Measurements from ENCODE around the gene C13orf46. TPM values are rescaled to one million over a fixed set of nuclear protein-coding genes. Genes with fewer than 3 reads are reported as not detected.

The C13orf46 gene
- total RNA-seq, 1 experiment from 2014 or later: 0.07 TPM

DNA sequence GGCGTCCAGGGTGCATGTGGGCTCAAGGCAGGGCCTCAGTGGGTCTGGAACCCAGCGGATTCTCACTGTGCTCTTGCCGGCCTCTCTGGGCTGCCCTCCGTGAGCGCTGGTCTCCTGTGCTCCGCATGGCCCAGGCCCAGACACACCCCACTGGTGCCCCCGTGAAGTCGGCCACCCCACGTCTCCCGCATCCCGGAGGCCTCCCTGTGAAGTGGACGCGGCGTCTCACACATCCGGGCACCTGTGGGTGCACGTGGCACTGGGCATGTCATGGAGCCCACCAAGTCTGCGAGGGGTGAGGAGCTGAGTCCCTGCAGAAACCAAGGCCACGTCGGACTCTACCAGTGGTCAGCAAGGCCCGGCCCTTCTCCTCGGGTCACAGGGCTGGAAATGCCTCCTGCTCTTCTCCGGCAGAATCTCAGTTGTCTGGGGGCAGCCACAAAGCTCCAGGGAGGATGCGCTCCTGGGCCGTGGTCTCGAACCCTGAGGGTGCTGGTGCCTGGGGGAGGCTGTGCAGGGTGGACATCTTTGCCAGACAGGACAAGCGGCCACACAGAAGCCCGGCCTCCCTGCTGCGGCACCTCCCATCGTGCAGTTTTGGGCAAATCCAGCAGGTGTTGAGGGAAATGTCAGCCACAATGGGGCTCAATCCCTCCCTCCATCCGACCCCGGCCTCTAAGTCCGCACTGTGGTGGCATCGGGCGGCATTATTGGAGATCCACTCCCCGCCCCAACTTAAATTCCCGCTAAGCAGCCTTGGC, 2.2 kb downstream of the C13orf46 start:
- Histone ChIP-seq H3K4me3 (ENCODE audit: low read length) (no peak overlapping the region), H3K27ac (ENCODE audit: low read length) (peak overlapping the region; percentile 82), H3K9ac (ENCODE audit: low read length) (peak overlapping the region; percentile 49; the same call in 1 of the 2 replicates), H4K20me1 (ENCODE audit: low read length) (no peaks in the 10 kb centered on the region), H3K9me3 (ENCODE audit: low read length) (no peaks in the 10 kb centered on the region), H3K4me2 (ENCODE audit: low read length) (peak overlapping the region; percentile 71), H3K4me1 (ENCODE audit: insufficient read depth, low read length) (peaks cover 24% of the 10 kb centered on the region), H3K79me2 (ENCODE audit: low read length) (no peaks in the 10 kb centered on the region), H3F3A (ENCODE audit: low read length, unreplicated experiment) (no peaks in the 10 kb centered on the region), H3K9me2 (replicated peaks; ENCODE audit: low read length) (no peaks in the 10 kb centered on the region), H3K36me3 (ENCODE audit: low read depth, low read length) (0 out of 2 replicates have a peak, but pooled peaks cover under 1% of the 10 kb centered on the region), H3K27me3 (ENCODE audit: low read length) (no peaks in the 10 kb centered on the region), H2AFZ (ENCODE audit: low read length) (no peak overlapping the region)
- ATAC-seq (no peak), DNase-seq (no peak)
- TF ChIP-seq EZH2phosphoT487 (IDR thresholded peaks at IDR 0.05; ENCODE audit: borderline replicate concordance, low read length) (no peak), EZH2 (IDR thresholded peaks at IDR 0.05; ENCODE audit: low read length, unreplicated experiment) (no peak), CTCF (conservative IDR thresholded peaks at IDR 0.05; ENCODE audit: low read depth, low read length) (no peak)
- no TSS peak for BruUV-seq (replicated peaks)
- POLR2A ChIA-PET (ENCODE audit: unreplicated experiment): no interaction called here
- CTCF ChIA-PET: no interaction called here
- intact Hi-C loops (cut with micrococcal nuclease): loop anchor here (10.0 kb wide), 1 partner anchor 93 kb away; no protein-coding TSS in a partner anchor

DNA sequence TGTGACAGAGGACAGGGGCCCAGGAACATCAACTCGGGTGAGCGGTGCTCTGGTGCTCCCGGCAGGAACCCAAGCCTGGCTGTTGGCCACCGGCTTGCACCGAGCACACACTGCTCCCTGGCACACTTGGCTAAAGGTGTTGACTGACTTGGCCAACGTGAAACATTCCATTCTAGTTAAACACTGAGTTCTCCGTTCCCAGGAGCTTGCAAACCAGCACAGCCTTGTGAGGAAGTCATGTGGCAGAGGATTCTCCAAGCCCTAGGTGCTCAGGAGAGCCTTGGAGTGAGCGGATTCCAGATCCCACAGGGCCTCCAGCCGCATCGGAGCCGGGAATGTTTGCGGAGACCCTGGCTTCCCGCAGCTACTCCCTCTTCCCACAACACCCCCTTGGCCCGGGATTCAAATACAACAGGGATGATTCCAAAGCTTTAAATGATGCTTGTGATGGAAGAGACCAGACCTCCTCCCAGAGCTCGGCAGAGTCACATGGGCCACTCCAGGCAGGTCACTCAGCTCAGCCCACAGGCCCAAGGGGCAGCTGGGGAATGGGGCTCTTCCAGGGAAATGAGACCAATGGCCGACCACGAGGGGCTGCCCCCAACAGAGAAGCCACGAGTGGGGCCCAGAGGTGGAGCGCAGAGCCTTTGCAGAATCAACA, 2.9 kb downstream of the C13orf46 start:
- Histone ChIP-seq H3K9ac (ENCODE audit: low read length) (peak overlapping the region; percentile 49), H2AFZ (ENCODE audit: low read length) (peak overlapping the region; percentile 62; the same call in 1 of the 2 replicates), H3K79me2 (ENCODE audit: low read length) (no peaks in the 10 kb centered on the region), H3F3A (ENCODE audit: low read length, unreplicated experiment) (no peaks in the 10 kb centered on the region), H3K4me2 (ENCODE audit: low read length) (peak overlapping the region; percentile 71), H3K4me1 (ENCODE audit: insufficient read depth, low read length) (peaks cover 21% of the 10 kb centered on the region), H3K27me3 (ENCODE audit: low read length) (no peaks in the 10 kb centered on the region), H4K20me1 (ENCODE audit: low read length) (no peaks in the 10 kb centered on the region), H3K9me2 (replicated peaks; ENCODE audit: low read length) (no peaks in the 10 kb centered on the region), H3K27ac (ENCODE audit: low read length) (peak overlapping the region; percentile 82), H3K9me3 (ENCODE audit: low read length) (no peaks in the 10 kb centered on the region), H3K36me3 (ENCODE audit: low read depth, low read length) (peaks cover 4% of the 10 kb centered on the region; the same call in 1 of the 2 replicates), H3K4me3 (ENCODE audit: low read length) (peak overlapping the region; percentile 23; the same call in 1 of the 2 replicates)
- DNase-seq (peak; percentile 90), ATAC-seq (peak; percentile 94)
- ChIA-PET CTCF (no interaction called here), POLR2A (ENCODE audit: unreplicated experiment) (no interaction called here)
- intact Hi-C loops (cut with micrococcal nuclease): loop anchor here (10.0 kb wide), 1 partner anchor 94 kb away; no protein-coding TSS in a partner anchor
- TSS peak; percentile 71 for BruUV-seq (replicated peaks)
- TF ChIP-seq EZH2phosphoT487 (IDR thresholded peaks at IDR 0.05; ENCODE audit: borderline replicate concordance, low read length) (no peak), EZH2 (IDR thresholded peaks at IDR 0.05; ENCODE audit: low read length, unreplicated experiment) (no peak), CTCF (conservative IDR thresholded peaks at IDR 0.05; ENCODE audit: low read depth, low read length) (no peak)
